Neural progenitor cell (in vitro differentiated cells): ENCODE data around the gene ABCC3. TPM values are rescaled to one million over a fixed set of nuclear protein-coding genes. Genes with fewer than 3 reads are reported as not detected.

Experiments
- DNase-seq: peaks from one replicate; pipeline ENCODE4 v3.0.0-alpha.2; 2016; ENCODE audit warnings: low spot score
- H2AFZ ChIP-seq: fragments of 200-600 bp; sonication (generic); replicated peaks from 2 replicates; pipeline ENCODE4 v1.6.1; 2016; ENCODE audit warnings: antibody characterized with exemption
- H3F3A ChIP-seq: fragments of 200-600 bp; sonication (generic); 2 replicates; pipeline ENCODE4 v1.6.1; 2016; ENCODE audit warnings: antibody characterized with exemption, low read depth
- H3K27ac ChIP-seq: fragments of 200-600 bp; sonication (generic); 2 replicates; pipeline ENCODE4 v1.5.1; 2016; ENCODE audit warnings: mild to moderate bottlenecking
- H3K27me3 ChIP-seq: fragments of 200-600 bp; sonication (generic); 2 replicates; pipeline ENCODE4 v1.6.1; 2016; ENCODE audit warnings: mild to moderate bottlenecking, moderate library complexity
- H3K36me3 ChIP-seq: fragments of 200-600 bp; sonication (generic); 2 replicates; pipeline ENCODE4 v1.5.1; 2016
- H3K4me1 ChIP-seq: fragments of 200-600 bp; sonication (generic); 2 replicates; pipeline ENCODE4 v1.6.1; 2016; ENCODE audit warnings: mixed run types
- H3K4me2 ChIP-seq: fragments of 200-600 bp; sonication (generic); 2 replicates; pipeline ENCODE4 v1.6.1; 2016
- H3K4me3 ChIP-seq: fragments of 200-600 bp; sonication (generic); 2 replicates; pipeline ENCODE4 v1.5.1; 2016
- H3K79me2 ChIP-seq: fragments of 200-600 bp; sonication (generic); 2 replicates; pipeline ENCODE4 v1.6.1; 2016; ENCODE audit warnings: low read depth
- H3K9ac ChIP-seq: fragments of 200-600 bp; sonication (generic); 2 replicates; pipeline ENCODE4 v1.6.1; 2016
- H3K9me3 ChIP-seq: fragments of 200-600 bp; sonication (generic); 2 replicates; pipeline ENCODE4 v1.5.1; 2016; ENCODE audit warnings: low read depth
- H4K20me1 ChIP-seq: fragments of 200-600 bp; sonication (generic); 2 replicates; pipeline ENCODE4 v1.6.1; 2016; ENCODE audit warnings: low read depth
- H3K27ac Mint-ChIP-seq: 3 replicates; pipeline ENCODE4 v1.8.0; 2021; ENCODE audit warnings: mixed read lengths
- H3K27me3 Mint-ChIP-seq: 2 replicates; pipeline ENCODE4 v1.8.0; 2022; ENCODE audit warnings: low read depth, mild to moderate bottlenecking, inconsistent platforms, moderate library complexity, mixed read lengths; ENCODE audit not compliant: insufficient read depth
- H3K36me3 Mint-ChIP-seq: 3 replicates; pipeline ENCODE4 v1.8.0; 2021; ENCODE audit warnings: mixed read lengths
- H3K4me1 Mint-ChIP-seq: 3 replicates; pipeline ENCODE4 v1.8.0; 2021; ENCODE audit warnings: mixed read lengths
- H3K4me3 Mint-ChIP-seq: 3 replicates; pipeline ENCODE4 v1.8.0; 2021; ENCODE audit warnings: mild to moderate bottlenecking, moderate library complexity, mixed read lengths
- H3K9me3 Mint-ChIP-seq: 3 replicates; pipeline ENCODE4 v1.8.0; 2020; ENCODE audit warnings: mixed read lengths
- CTCF ChIP-seq: fragments of 200-600 bp; sonication (generic); IDR thresholded peaks from 2 replicates; pipeline ENCODE4 v1.5.1; 2017; ENCODE audit warnings: antibody characterized with exemption, mild to moderate bottlenecking
- EZH2 ChIP-seq: fragments of 200-600 bp; sonication (generic); IDR thresholded peaks from 2 replicates; pipeline ENCODE4 v1.6.1; 2017; ENCODE audit warnings: antibody characterized with exemption, mild to moderate bottlenecking, moderate library complexity
- EZH2phosphoT487 ChIP-seq: fragments of 200-600 bp; sonication (generic); IDR thresholded peaks from 2 replicates; pipeline ENCODE4 v1.6.1; 2017; ENCODE audit warnings: antibody characterized with exemption
- total RNA-seq: library from RNA; depleted of rRNA; stranded (reverse); fragments of >200 nt; gene quantifications from 2 replicates; pipeline ENCODE4 v1.2.3, GENCODE V29; 2015; ENCODE audit warnings: low replicate concordance

Gene ABCC3
- total RNA-seq, 1 donor from 2014 or later, result not detected

- H3K79me2 ChIP-seq, result no peaks in the 10 kb centered on the region
- TF ChIP-seq EZH2phosphoT487 (no peak), EZH2 (no peak), CTCF (no peak)
- no peak overlapping the region for H3K4me3 ChIP-seq
- no peak overlapping the region for H2AFZ ChIP-seq
- peaks cover 2% of the 10 kb centered on the region for H3K36me3 Mint-ChIP-seq
- H3K9me3 Mint-ChIP-seq, result no peaks in the 10 kb centered on the region
- peak overlapping the region; percentile 5 for H3K27ac Mint-ChIP-seq
- H3K9ac ChIP-seq, result no peak overlapping the region
- H3K27me3 ChIP-seq, result no peaks in the 10 kb centered on the region
- peaks cover 20% of the 10 kb centered on the region for H3K4me1 ChIP-seq
- H3K36me3 ChIP-seq, result no peaks in the 10 kb centered on the region
- no peaks in the 10 kb centered on the region for H3K9me3 ChIP-seq
- peaks cover 3% of the 10 kb centered on the region for H3K27me3 Mint-ChIP-seq
- no peak overlapping the region for H3K27ac ChIP-seq
- H3K4me1 Mint-ChIP-seq, result peaks cover 34% of the 10 kb centered on the region
- no peak overlapping the region for H3K4me2 ChIP-seq
- DNase-seq, result peak; percentile 45
- no peak overlapping the region for H3K4me3 Mint-ChIP-seq
- H4K20me1 ChIP-seq, result no peaks in the 10 kb centered on the region
- no peaks in the 10 kb centered on the region for H3F3A ChIP-seq
Observed at GRCh38 chr17:50608700-50609379, 25.8 kb upstream of the ABCC3 start.

DNA sequence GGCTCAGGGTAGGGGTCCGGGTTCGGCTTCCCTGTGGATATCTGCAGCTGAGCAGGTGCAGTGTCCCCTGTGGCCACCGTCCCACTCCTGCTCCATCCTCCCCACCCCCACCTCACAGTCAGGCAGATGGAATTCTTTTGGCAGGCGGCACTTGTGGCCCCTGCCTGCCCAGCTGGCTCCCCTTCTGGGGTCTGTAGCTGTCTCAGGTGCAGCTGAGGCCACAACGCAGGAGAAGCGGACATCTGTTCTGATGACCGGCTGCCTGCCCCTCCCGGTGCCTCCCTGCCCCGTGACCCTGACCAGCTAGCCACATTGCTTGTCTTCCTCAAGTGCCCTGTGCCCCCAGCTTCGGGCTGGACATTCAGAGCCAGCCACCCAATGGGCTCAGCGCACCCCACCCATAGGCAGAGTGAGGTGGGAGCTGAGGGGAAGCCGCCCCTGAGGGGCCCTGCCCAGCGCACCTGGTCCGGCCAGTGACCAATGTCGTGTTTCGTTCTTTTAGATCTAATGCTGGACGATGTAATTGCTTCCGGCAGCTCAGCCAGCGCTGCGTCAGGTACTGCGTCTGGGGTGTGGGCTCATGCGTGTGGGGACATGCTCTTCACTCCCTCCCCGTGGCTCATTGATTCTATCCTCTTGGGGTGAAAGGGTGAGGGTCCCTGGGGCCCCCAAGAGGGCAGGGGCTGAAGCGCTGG is 25.2 kb upstream of the ABCC3 start:
- Histone ChIP-seq H2AFZ (no peak overlapping the region), H3K9me3 (no peaks in the 10 kb centered on the region), H3K4me2 (peak overlapping the region; percentile 10), H3F3A (no peaks in the 10 kb centered on the region), H3K79me2 (no peaks in the 10 kb centered on the region), H3K4me1 (peaks cover 20% of the 10 kb centered on the region), H3K36me3 (no peaks in the 10 kb centered on the region), H3K9ac (no peak overlapping the region), H3K27ac (no peak overlapping the region), H3K4me3 (no peak overlapping the region), H4K20me1 (no peaks in the 10 kb centered on the region), H3K27me3 (no peaks in the 10 kb centered on the region)
- Mint-ChIP-seq H3K27me3 (peaks cover 3% of the 10 kb centered on the region), H3K4me3 (no peak overlapping the region), H3K27ac (no peak overlapping the region), H3K36me3 (peaks cover 2% of the 10 kb centered on the region), H3K9me3 (no peaks in the 10 kb centered on the region), H3K4me1 (peaks cover 37% of the 10 kb centered on the region)
- DNase-seq, result no peak
- no peak for TF ChIP-seq CTCF
- no peak for TF ChIP-seq EZH2phosphoT487
- TF ChIP-seq EZH2, result no peak

- Histone ChIP-seq H3K4me1 (peaks cover 20% of the 10 kb centered on the region), H3K27ac (no peak overlapping the region), H3K9ac (no peak overlapping the region), H3K4me2 (no peak overlapping the region), H4K20me1 (no peaks in the 10 kb centered on the region), H3K79me2 (no peaks in the 10 kb centered on the region), H3K27me3 (no peaks in the 10 kb centered on the region), H3K4me3 (no peak overlapping the region), H2AFZ (no peak overlapping the region), H3F3A (no peaks in the 10 kb centered on the region), H3K36me3 (no peaks in the 10 kb centered on the region), H3K9me3 (no peaks in the 10 kb centered on the region)
- Mint-ChIP-seq H3K9me3 (no peaks in the 10 kb centered on the region), H3K27me3 (peaks cover 3% of the 10 kb centered on the region), H3K36me3 (peaks cover 2% of the 10 kb centered on the region), H3K4me3 (peak overlapping the region; percentile 72), H3K27ac (no peak overlapping the region), H3K4me1 (peaks cover 30% of the 10 kb centered on the region)
- no peak for DNase-seq
- TF ChIP-seq EZH2phosphoT487 (no peak), CTCF (no peak), EZH2 (no peak)
Observed at GRCh38 chr17:50611634-50612033, 23.0 kb upstream of the ABCC3 start.
